GM23338 (cell line): ENCODE results near the gene RYR2. TPM values are rescaled to one million over a fixed set of nuclear protein-coding genes. Genes with fewer than 3 reads are reported as not detected.

Source experiments
- ATAC-seq: fragments of 200-7000 bp; cut with Tn5 transposase; 3 replicates; pipeline ENCODE4 v1.9.1; 2020
- DNase-seq: peaks from one replicate; pipeline ENCODE4 v3.0.0-alpha.2; 2015; ENCODE audit warnings: low spot score
- H2AFZ ChIP-seq: fragments of 200-600 bp; sonication (generic); 2 replicates; pipeline ENCODE4 v1.8.0; 2016; ENCODE audit warnings: antibody characterized with exemption, mild to moderate bottlenecking, moderate library complexity
- H3F3A ChIP-seq: fragments of 200-600 bp; sonication (generic); replicated peaks from 2 replicates; pipeline ENCODE4 v1.8.0; 2017; ENCODE audit warnings: antibody characterized with exemption, mixed run types, low read depth
- H3K27ac ChIP-seq: fragments of 200-600 bp; sonication (generic); 2 replicates; pipeline ENCODE4 v1.6.1; 2016; ENCODE audit warnings: low read depth
- H3K27me3 ChIP-seq: fragments of 200-600 bp; sonication (generic); 2 replicates; pipeline ENCODE4 v1.8.0; 2016; ENCODE audit warnings: mild to moderate bottlenecking, mixed run types, moderate library complexity; ENCODE audit not compliant: insufficient read depth
- H3K36me3 ChIP-seq: fragments of 200-600 bp; sonication (generic); 2 replicates; pipeline ENCODE4 v1.8.0; 2016; ENCODE audit warnings: mild to moderate bottlenecking; ENCODE audit not compliant: insufficient read depth
- H3K4me1 ChIP-seq: fragments of 200-600 bp; sonication (generic); 2 replicates; pipeline ENCODE4 v1.8.0; 2016; ENCODE audit warnings: mild to moderate bottlenecking, moderate library complexity; ENCODE audit not compliant: insufficient read depth
- H3K4me2 ChIP-seq: fragments of 200-600 bp; sonication (generic); 2 replicates; pipeline ENCODE4 v1.7.1; 2017; ENCODE audit warnings: mixed run types
- H3K4me3 ChIP-seq: fragments of 200-600 bp; sonication (generic); 2 replicates; pipeline ENCODE4 v1.6.1; 2016; ENCODE audit warnings: mixed run types
- H3K79me2 ChIP-seq: fragments of 200-600 bp; sonication (generic); replicated peaks from 2 replicates; pipeline ENCODE4 v1.8.0; 2017; ENCODE audit warnings: mild to moderate bottlenecking; ENCODE audit not compliant: insufficient read depth
- H3K9me2 ChIP-seq: fragments of 200-600 bp; sonication (generic); 2 replicates; pipeline ENCODE4 v1.8.0; 2017; ENCODE audit not compliant: insufficient read depth
- H4K20me1 ChIP-seq: fragments of 200-600 bp; sonication (generic); replicated peaks from 2 replicates; pipeline ENCODE4 v1.8.0; 2017; ENCODE audit warnings: mild to moderate bottlenecking; ENCODE audit not compliant: insufficient read depth
- H3K27ac Mint-ChIP-seq: 2 replicates; pipeline ENCODE4 v1.8.0; 2020; ENCODE audit warnings: inconsistent platforms, mild to moderate bottlenecking, moderate library complexity, mixed read lengths
- H3K27me3 Mint-ChIP-seq: 3 replicates; pipeline ENCODE4 v1.8.0; 2022; ENCODE audit warnings: low read depth, mild to moderate bottlenecking, moderate library complexity, mixed read lengths, inconsistent platforms; ENCODE audit not compliant: insufficient read depth, poor library complexity
- H3K36me3 Mint-ChIP-seq: 3 replicates; pipeline ENCODE4 v1.8.0; 2021; ENCODE audit warnings: low read depth, mild to moderate bottlenecking, inconsistent platforms, moderate library complexity, mixed read lengths
- H3K4me1 Mint-ChIP-seq: 3 replicates; pipeline ENCODE4 v1.8.0; 2020; ENCODE audit warnings: mild to moderate bottlenecking, inconsistent platforms, mixed read lengths
- H3K4me3 Mint-ChIP-seq: 3 replicates; pipeline ENCODE4 v1.8.0; 2021; ENCODE audit warnings: moderate library complexity, mild to moderate bottlenecking, inconsistent platforms, mixed read lengths
- H3K9me3 Mint-ChIP-seq: 3 replicates; pipeline ENCODE4 v1.8.0; 2020; ENCODE audit warnings: moderate library complexity, mild to moderate bottlenecking, inconsistent platforms, mixed read lengths
- CREB1 ChIP-seq: fragments of 250-450 bp; sonication (Bioruptor Pico); IDR thresholded peaks from 2 replicates; pipeline ENCODE4 v1.5.0; 2020; ENCODE audit warnings: low read depth, mild to moderate bottlenecking, moderate library complexity
- CTCF ChIP-seq, 2 experiments: fragments of 200-600 bp in 1 of 2; sonication (generic) in 1 of 2; conservative IDR thresholded peaks; 2 replicates each; pipeline versions ENCODE4 v1.5.1 to v1.6.1; 2016 to 2017; ENCODE audit warnings: antibody characterized with exemption in 2 of 2, low read depth in 2 of 2, mild to moderate bottlenecking in 2 of 2, moderate library complexity in 1 of 2
- ETS1 ChIP-seq: IDR thresholded peaks from 2 replicates; pipeline ENCODE4 v1.6.1; 2016; ENCODE audit warnings: antibody characterized with exemption
- EZH2 ChIP-seq: fragments of 200-600 bp; sonication (generic); IDR thresholded peaks from one replicate; pipeline ENCODE4 v1.8.0; 2017; ENCODE audit warnings: antibody characterized with exemption, mild to moderate bottlenecking, low read depth; ENCODE audit not compliant: unreplicated experiment
- EZH2phosphoT487 ChIP-seq: fragments of 200-600 bp; sonication (generic); IDR thresholded peaks from one replicate; pipeline ENCODE4 v1.8.1; 2018; ENCODE audit warnings: antibody characterized with exemption; ENCODE audit not compliant: unreplicated experiment
- NANOG ChIP-seq: IDR thresholded peaks from 2 replicates; pipeline ENCODE4 v1.6.1; 2016; ENCODE audit warnings: antibody characterized with exemption, borderline replicate concordance
- STAT1 ChIP-seq: IDR thresholded peaks from one replicate; pipeline ENCODE4 v1.6.1; 2016; ENCODE audit warnings: antibody characterized with exemption; ENCODE audit not compliant: unreplicated experiment
- ZNF114 ChIP-seq: fragments of 250-450 bp; sonication (Bioruptor Pico); IDR thresholded peaks from 2 replicates; pipeline ENCODE4 v1.5.0; 2020; ENCODE audit warnings: mild to moderate bottlenecking, moderate library complexity
- ZNF331 ChIP-seq: fragments of 250-450 bp; sonication (Bioruptor Pico); IDR thresholded peaks from 2 replicates; pipeline ENCODE4 v1.5.0; 2020; ENCODE audit warnings: low read depth, mild to moderate bottlenecking, moderate library complexity
- polyA plus RNA-seq: library from polyadenylated mRNA; unstranded; fragments of >200 nt; fragmentation: Nextera tagmentation; extraction: Ambion mirVana; gene quantifications from 2 replicates; pipeline ENCODE4 v1.2.1, GENCODE V29; 2016
- total RNA-seq: library from RNA; depleted of rRNA; stranded (reverse); fragments of >200 nt; shearing (Covaris generic); gene quantifications from 2 replicates; pipeline ENCODE4 v1.2.3, GENCODE V29; 2014
- TF ChIP-seq, protein P1 (sequence below): fragments of 250-450 bp; sonication (Bioruptor Pico); IDR thresholded peaks from 2 replicates; pipeline ENCODE4 v1.5.0; 2020; ENCODE audit warnings: mild to moderate bottlenecking, moderate library complexity
- TF ChIP-seq, protein P2 (sequence below): IDR thresholded peaks from one replicate; pipeline ENCODE4 v1.6.1; 2018; ENCODE audit warnings: antibody characterized with exemption; ENCODE audit not compliant: unreplicated experiment

The RYR2 gene
- total and polyA plus RNA-seq, 2 experiments from 2014 or later, result 8.9 to 10.0 TPM

GRCh38 chr1:237041461-237041794 is 556 bp upstream of the RYR2 start (continued):
- TF ChIP-seq, protein P1, sequence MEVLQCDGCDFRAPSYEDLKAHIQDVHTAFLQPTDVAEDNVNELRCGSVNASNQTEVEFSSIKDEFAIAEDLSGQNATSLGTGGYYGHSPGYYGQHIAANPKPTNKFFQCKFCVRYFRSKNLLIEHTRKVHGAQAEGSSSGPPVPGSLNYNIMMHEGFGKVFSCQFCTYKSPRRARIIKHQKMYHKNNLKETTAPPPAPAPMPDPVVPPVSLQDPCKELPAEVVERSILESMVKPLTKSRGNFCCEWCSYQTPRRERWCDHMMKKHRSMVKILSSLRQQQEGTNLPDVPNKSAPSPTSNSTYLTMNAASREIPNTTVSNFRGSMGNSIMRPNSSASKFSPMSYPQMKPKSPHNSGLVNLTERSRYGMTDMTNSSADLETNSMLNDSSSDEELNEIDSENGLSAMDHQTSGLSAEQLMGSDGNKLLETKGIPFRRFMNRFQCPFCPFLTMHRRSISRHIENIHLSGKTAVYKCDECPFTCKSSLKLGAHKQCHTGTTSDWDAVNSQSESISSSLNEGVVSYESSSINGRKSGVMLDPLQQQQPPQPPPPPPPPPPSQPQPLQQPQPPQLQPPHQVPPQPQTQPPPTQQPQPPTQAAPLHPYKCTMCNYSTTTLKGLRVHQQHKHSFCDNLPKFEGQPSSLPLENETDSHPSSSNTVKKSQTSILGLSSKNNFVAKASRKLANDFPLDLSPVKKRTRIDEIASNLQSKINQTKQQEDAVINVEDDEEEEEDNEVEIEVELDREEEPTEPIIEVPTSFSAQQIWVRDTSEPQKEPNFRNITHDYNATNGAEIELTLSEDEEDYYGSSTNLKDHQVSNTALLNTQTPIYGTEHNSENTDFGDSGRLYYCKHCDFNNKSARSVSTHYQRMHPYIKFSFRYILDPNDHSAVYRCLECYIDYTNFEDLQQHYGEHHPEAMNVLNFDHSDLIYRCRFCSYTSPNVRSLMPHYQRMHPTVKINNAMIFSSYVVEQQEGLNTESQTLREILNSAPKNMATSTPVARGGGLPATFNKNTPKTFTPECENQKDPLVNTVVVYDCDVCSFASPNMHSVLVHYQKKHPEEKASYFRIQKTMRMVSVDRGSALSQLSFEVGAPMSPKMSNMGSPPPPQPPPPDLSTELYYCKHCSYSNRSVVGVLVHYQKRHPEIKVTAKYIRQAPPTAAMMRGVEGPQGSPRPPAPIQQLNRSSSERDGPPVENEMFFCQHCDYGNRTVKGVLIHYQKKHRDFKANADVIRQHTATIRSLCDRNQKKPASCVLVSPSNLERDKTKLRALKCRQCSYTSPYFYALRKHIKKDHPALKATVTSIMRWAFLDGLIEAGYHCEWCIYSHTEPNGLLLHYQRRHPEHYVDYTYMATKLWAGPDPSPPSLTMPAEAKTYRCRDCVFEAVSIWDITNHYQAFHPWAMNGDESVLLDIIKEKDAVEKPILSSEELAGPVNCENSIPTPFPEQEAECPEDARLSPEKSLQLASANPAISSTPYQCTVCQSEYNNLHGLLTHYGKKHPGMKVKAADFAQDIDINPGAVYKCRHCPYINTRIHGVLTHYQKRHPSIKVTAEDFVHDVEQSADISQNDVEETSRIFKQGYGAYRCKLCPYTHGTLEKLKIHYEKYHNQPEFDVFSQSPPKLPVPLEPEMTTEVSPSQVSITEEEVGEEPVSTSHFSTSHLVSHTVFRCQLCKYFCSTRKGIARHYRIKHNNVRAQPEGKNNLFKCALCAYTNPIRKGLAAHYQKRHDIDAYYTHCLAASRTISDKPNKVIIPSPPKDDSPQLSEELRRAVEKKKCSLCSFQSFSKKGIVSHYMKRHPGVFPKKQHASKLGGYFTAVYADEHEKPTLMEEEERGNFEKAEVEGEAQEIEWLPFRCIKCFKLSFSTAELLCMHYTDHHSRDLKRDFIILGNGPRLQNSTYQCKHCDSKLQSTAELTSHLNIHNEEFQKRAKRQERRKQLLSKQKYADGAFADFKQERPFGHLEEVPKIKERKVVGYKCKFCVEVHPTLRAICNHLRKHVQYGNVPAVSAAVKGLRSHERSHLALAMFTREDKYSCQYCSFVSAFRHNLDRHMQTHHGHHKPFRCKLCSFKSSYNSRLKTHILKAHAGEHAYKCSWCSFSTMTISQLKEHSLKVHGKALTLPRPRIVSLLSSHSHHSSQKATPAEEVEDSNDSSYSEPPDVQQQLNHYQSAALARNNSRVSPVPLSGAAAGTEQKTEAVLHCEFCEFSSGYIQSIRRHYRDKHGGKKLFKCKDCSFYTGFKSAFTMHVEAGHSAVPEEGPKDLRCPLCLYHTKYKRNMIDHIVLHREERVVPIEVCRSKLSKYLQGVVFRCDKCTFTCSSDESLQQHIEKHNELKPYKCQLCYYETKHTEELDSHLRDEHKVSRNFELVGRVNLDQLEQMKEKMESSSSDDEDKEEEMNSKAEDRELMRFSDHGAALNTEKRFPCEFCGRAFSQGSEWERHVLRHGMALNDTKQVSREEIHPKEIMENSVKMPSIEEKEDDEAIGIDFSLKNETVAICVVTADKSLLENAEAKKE (CRISPR knock-in tag), result no peak
- TF ChIP-seq NANOG, result no peak
- no peak for TF ChIP-seq CREB1
- TF ChIP-seq EZH2phosphoT487, result no peak
- no peak for TF ChIP-seq EZH2

DNA sequence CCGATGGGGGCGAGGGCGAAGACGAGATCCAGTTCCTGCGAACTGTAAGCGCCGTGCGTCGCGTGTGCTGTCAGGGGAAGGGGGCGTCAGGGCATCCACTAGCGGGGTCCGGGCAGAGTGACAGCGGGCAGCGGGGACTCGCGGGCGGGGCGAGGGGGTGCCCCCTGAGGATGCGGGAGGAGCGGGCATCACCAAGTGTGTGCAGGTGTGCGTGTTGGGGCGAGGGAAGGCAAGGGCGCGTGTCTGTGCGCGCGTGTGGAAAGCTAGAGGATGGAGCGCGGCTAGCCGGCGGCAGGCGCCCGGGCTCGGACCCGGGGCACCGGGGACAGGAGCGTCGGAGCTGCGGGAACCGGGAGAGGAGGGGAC is 525 bp downstream of the RYR2 start:
- peak; percentile 51 for DNase-seq
- Mint-ChIP-seq H3K4me1 (peaks cover 26% of the 10 kb centered on the region), H3K4me3 (peak overlapping the region; percentile 82), H3K27ac (no peak overlapping the region), H3K27me3 (peaks cover 29% of the 10 kb centered on the region), H3K36me3 (peaks cover 5% of the 10 kb centered on the region; the same call in 1 of the 3 replicates), H3K9me3 (no peaks in the 10 kb centered on the region; the same call in 1 of the 3 replicates)
- peaks cover 41% of the 10 kb centered on the region for H3K79me2 ChIP-seq
- peaks cover 5% of the 10 kb centered on the region; the same call in 1 of the 2 replicates for H3F3A ChIP-seq
- no peaks in the 10 kb centered on the region for H4K20me1 ChIP-seq
- peaks cover 46% of the 10 kb centered on the region for H3K4me1 ChIP-seq
- H2AFZ ChIP-seq, result no peak overlapping the region
- H3K36me3 ChIP-seq, result no peaks in the 10 kb centered on the region
- peak overlapping the region; percentile 70 for H3K4me3 ChIP-seq
- ATAC-seq, result peak; percentile 7
- H3K27ac ChIP-seq, result no peak overlapping the region
- H3K4me2 ChIP-seq, result peak overlapping the region; percentile 91
- H3K9me2 ChIP-seq, result no peaks in the 10 kb centered on the region
- H3K27me3 ChIP-seq, result peaks cover 48% of the 10 kb centered on the region
- TF ChIP-seq STAT1 (no peak), CTCF (conservative IDR thresholded peaks at IDR 0.05; ENCODE audit: low read depth in 2 of 2) (no peak), ZNF331 (CRISPR knock-in tag) (no peak), EZH2phosphoT487 (no peak), ETS1 (no peak), ZNF114 (CRISPR knock-in tag) (no peak)
- TF ChIP-seq, protein P2, sequence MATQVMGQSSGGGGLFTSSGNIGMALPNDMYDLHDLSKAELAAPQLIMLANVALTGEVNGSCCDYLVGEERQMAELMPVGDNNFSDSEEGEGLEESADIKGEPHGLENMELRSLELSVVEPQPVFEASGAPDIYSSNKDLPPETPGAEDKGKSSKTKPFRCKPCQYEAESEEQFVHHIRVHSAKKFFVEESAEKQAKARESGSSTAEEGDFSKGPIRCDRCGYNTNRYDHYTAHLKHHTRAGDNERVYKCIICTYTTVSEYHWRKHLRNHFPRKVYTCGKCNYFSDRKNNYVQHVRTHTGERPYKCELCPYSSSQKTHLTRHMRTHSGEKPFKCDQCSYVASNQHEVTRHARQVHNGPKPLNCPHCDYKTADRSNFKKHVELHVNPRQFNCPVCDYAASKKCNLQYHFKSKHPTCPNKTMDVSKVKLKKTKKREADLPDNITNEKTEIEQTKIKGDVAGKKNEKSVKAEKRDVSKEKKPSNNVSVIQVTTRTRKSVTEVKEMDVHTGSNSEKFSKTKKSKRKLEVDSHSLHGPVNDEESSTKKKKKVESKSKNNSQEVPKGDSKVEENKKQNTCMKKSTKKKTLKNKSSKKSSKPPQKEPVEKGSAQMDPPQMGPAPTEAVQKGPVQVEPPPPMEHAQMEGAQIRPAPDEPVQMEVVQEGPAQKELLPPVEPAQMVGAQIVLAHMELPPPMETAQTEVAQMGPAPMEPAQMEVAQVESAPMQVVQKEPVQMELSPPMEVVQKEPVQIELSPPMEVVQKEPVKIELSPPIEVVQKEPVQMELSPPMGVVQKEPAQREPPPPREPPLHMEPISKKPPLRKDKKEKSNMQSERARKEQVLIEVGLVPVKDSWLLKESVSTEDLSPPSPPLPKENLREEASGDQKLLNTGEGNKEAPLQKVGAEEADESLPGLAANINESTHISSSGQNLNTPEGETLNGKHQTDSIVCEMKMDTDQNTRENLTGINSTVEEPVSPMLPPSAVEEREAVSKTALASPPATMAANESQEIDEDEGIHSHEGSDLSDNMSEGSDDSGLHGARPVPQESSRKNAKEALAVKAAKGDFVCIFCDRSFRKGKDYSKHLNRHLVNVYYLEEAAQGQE, result no peak
